ENCODE data around the gene CWC15. TPM values are rescaled to one million over a fixed set of nuclear protein-coding genes. Genes with fewer than 3 reads are reported as not detected.

CWC15 gene
- total and polyA plus RNA-seq, 9 of the 15 experiments (the other 6 are each of a cell fraction or from before 2014, with no cell fraction given) = 47.3 to 168 (median 89.2) TPM

DNA sequence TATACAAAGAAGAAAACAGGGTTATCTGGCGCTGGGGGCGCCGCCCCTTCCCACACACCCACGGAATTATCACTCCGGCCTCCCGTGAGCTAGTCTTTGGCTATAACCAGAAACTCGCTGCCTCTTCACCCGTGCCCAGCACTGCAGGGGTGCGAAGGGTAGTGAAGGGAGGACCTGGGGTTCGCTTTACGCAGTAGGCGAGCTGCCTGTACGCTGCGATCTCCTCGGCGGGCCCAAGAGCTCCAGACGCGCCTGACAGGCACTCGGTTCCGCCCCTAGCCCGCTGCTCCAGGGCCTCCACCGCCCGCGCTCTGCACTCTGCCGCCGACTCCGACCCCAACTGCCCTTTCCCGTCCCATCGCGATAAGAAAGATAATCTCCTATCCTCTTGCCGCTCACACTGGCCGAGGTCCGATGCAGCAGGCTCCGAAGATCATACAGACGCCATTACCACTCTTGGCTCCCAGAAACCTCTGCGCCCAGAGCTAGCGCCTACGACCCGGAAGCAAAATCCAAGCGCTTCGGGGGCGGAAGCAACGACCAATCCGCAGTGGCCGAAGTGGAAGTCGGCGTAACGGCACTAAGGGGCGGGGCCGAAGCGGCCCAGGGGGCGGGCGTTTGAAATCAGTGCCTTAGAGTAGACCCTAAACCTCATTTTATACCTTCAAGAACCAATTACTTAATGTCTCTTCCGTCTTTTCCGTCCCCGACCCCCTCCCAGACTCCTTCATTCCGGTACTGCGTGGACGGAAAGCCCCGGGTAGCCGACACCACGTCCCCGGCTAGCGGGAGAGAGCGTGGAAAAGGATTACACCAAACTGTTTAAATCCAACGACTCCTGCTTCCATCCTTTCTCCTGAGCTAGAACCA, at the start of gene CWC15, which contains the start of gene KDM4D (continued):
- TF ChIP-seq, protein P1, sequence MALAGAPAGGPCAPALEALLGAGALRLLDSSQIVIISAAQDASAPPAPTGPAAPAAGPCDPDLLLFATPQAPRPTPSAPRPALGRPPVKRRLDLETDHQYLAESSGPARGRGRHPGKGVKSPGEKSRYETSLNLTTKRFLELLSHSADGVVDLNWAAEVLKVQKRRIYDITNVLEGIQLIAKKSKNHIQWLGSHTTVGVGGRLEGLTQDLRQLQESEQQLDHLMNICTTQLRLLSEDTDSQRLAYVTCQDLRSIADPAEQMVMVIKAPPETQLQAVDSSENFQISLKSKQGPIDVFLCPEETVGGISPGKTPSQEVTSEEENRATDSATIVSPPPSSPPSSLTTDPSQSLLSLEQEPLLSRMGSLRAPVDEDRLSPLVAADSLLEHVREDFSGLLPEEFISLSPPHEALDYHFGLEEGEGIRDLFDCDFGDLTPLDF (CRISPR knock-in tag; IDR thresholded peaks at IDR 0.05) = no peak
- TF ChIP-seq POLR2G (IDR thresholded peaks at IDR 0.05; ENCODE audit: low read depth, low read length) (peak; percentile 88), YY1 (IDR thresholded peaks at IDR 0.05; ENCODE audit: borderline replicate concordance in 1 of 3, control insufficient read depth in 1 of 3, extremely low read depth in 1 of 3, insufficient read depth in 3 of 3, insufficient read length in 1 of 3, insufficient replicate concordance in 2 of 3, low read depth in 1 of 3, low read length in 2 of 3) (peak; percentile 68 to 95 (median 94)), RBM15 (IDR thresholded peaks at IDR 0.05; ENCODE audit: insufficient read depth, low read length) (no peak), TAF1 (IDR thresholded peaks at IDR 0.05; ENCODE audit: control insufficient read depth, extremely low read depth, insufficient read depth, low read length, severe bottlenecking) (peak; percentile 92), ETS2 (tag; IDR thresholded peaks at IDR 0.05; ENCODE audit: borderline replicate concordance, poor library complexity, severe bottlenecking) (no peak), RBFOX2 (IDR thresholded peaks at IDR 0.05; ENCODE audit: low read depth, low read length) (peak; percentile 94), ARID2 (IDR thresholded peaks at IDR 0.05) (no peak), FOXK2 (conservative IDR thresholded peaks at IDR 0.05 in 1 of 2, IDR thresholded peaks at IDR 0.05 in 1 of 2; ENCODE audit: low read depth in 2 of 2) (peak in 1 of 2 experiments; percentile 16; a peak in 1 of 4 replicates), HDAC2 (IDR thresholded peaks at IDR 0.05) (peak; percentile 49; the same call in 1 of the 2 replicates), FOXJ2 (tag; IDR thresholded peaks at IDR 0.05) (no peak; the same call in 1 of the 2 replicates)
- TF ChIP-seq, protein P2, sequence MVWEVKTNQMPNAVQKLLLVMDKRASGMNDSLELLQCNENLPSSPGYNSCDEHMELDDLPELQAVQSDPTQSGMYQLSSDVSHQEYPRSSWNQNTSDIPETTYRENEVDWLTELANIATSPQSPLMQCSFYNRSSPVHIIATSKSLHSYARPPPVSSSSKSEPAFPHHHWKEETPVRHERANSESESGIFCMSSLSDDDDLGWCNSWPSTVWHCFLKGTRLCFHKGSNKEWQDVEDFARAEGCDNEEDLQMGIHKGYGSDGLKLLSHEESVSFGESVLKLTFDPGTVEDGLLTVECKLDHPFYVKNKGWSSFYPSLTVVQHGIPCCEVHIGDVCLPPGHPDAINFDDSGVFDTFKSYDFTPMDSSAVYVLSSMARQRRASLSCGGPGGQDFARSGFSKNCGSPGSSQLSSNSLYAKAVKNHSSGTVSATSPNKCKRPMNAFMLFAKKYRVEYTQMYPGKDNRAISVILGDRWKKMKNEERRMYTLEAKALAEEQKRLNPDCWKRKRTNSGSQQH (CRISPR knock-in tag; IDR thresholded peaks at IDR 0.05) = no peak
- TF ChIP-seq, protein P3, sequence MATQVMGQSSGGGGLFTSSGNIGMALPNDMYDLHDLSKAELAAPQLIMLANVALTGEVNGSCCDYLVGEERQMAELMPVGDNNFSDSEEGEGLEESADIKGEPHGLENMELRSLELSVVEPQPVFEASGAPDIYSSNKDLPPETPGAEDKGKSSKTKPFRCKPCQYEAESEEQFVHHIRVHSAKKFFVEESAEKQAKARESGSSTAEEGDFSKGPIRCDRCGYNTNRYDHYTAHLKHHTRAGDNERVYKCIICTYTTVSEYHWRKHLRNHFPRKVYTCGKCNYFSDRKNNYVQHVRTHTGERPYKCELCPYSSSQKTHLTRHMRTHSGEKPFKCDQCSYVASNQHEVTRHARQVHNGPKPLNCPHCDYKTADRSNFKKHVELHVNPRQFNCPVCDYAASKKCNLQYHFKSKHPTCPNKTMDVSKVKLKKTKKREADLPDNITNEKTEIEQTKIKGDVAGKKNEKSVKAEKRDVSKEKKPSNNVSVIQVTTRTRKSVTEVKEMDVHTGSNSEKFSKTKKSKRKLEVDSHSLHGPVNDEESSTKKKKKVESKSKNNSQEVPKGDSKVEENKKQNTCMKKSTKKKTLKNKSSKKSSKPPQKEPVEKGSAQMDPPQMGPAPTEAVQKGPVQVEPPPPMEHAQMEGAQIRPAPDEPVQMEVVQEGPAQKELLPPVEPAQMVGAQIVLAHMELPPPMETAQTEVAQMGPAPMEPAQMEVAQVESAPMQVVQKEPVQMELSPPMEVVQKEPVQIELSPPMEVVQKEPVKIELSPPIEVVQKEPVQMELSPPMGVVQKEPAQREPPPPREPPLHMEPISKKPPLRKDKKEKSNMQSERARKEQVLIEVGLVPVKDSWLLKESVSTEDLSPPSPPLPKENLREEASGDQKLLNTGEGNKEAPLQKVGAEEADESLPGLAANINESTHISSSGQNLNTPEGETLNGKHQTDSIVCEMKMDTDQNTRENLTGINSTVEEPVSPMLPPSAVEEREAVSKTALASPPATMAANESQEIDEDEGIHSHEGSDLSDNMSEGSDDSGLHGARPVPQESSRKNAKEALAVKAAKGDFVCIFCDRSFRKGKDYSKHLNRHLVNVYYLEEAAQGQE (IDR thresholded peaks at IDR 0.05; ENCODE audit: borderline replicate concordance) = no peak
- TF ChIP-seq, protein P3 (CRISPR knock-in tag; IDR thresholded peaks at IDR 0.05; ENCODE audit: low read depth) = peak; percentile 63; the same call in 1 of the 2 replicates
